Measurements from ENCODE around the gene CRTC1.

DNA sequence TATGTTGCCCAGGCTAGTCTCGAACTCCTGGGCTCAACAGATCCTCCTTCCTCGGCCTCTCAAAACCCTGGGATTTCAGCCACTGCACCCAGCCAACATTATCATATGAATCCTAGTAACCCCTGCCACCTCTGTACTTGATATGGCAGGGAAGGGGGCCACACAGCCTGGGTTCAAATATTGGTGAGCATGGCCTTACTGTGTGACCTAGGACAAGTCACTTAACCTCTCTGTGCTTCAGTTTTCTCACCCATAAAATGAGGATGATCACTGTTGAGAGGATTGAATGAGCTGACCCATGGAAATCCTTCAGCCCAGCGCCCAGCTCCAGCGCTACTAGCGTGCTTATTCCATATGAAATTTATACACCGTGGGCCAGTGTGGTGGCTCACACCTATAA, 111.2 kb downstream of the CRTC1 start:
- TF ChIP-seq, protein P1, sequence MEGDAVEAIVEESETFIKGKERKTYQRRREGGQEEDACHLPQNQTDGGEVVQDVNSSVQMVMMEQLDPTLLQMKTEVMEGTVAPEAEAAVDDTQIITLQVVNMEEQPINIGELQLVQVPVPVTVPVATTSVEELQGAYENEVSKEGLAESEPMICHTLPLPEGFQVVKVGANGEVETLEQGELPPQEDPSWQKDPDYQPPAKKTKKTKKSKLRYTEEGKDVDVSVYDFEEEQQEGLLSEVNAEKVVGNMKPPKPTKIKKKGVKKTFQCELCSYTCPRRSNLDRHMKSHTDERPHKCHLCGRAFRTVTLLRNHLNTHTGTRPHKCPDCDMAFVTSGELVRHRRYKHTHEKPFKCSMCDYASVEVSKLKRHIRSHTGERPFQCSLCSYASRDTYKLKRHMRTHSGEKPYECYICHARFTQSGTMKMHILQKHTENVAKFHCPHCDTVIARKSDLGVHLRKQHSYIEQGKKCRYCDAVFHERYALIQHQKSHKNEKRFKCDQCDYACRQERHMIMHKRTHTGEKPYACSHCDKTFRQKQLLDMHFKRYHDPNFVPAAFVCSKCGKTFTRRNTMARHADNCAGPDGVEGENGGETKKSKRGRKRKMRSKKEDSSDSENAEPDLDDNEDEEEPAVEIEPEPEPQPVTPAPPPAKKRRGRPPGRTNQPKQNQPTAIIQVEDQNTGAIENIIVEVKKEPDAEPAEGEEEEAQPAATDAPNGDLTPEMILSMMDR (IDR thresholded peaks at IDR 0.05) = no peak
- TF ChIP-seq ZFX (IDR thresholded peaks at IDR 0.05; ENCODE audit: borderline replicate concordance) = no peak
